K562 (cell line): Measurements from ENCODE around the gene BRAF. TPM values are rescaled to one million over a fixed set of nuclear protein-coding genes. Genes with fewer than 3 reads are reported as not detected.

Source experiments
- ATAC-seq: fragments of 200-7000 bp; cut with Tn5 transposase; 3 replicates; pipeline ENCODE4 v1.9.1; 2020; ENCODE audit warnings: moderate library complexity
- BruUV-seq: library from RNA; stranded (reverse); fragments of 400-500 nt; replicated peaks from 2 replicates; lab custom pipeline; 2021; lab: Mats Ljungman, UMichigan
- CTCF ChIA-PET: fragments of 300-600 bp; formaldehyde crosslinking; extraction: SDS; loops from one replicate; lab custom pipeline; 2021; ENCODE audit warnings: low intra/inter-chr PET ratio; lab: Yijun Ruan, JAX
- POLR2A ChIA-PET: fragments of 300-600, 350-650 bp; sonication (Branson Sonifier 250); formaldehyde crosslinking; extraction: SDS; loops from one replicate; lab custom pipeline; 2021; ENCODE audit warnings: antibody characterized with exemption, inconsistent platforms; lab: Yijun Ruan, JAX
- DNase-seq, 4 experiments: peaks; one replicate each; pipeline versions ENCODE4 v3.0.0 to v3.0.0-alpha.2; 2011 to 2018; ENCODE audit warnings: low spot score in 3 of 4, mixed read lengths in 3 of 4; ENCODE audit errors: extremely low read depth in 1 of 4
- FAIRE-seq: peaks from 2 replicates; lab custom pipeline; 2011; peaks lifted over from hg19 to GRCh38; lab: Jason Lieb, UNC
- H2AFZ ChIP-seq: 2 replicates; pipeline ENCODE4 v1.6.0; 2011; ENCODE audit warnings: low read depth, low read length, control low read depth, inconsistent platforms
- H3K27ac ChIP-seq: fragments of 200-600 bp; 3 replicates; pipeline ENCODE4 v1.8.0; 2011; ENCODE audit warnings: low read depth, mild to moderate bottlenecking, control low read depth, inconsistent platforms, low read length, moderate library complexity, mixed read lengths; ENCODE audit errors: extremely low read depth
- H3K27me3 ChIP-seq, 2 experiments: fragments of 300-600 bp in 1 of 2; 2 replicates in 1 of 2; 3 replicates in 1 of 2; pipeline versions ENCODE4 v1.6.0 to v1.8.0; 2011; ENCODE audit warnings: inconsistent platforms in 2 of 2, low read length in 2 of 2, mild to moderate bottlenecking in 1 of 2, mixed read lengths in 1 of 2, moderate library complexity in 1 of 2; ENCODE audit not compliant: control insufficient read depth in 2 of 2, insufficient read depth in 2 of 2
- H3K36me3 ChIP-seq: fragments of 300-600 bp; 3 replicates; pipeline ENCODE4 v1.8.0; 2011; ENCODE audit warnings: mild to moderate bottlenecking, low read length, inconsistent platforms; ENCODE audit not compliant: control insufficient read depth, insufficient read depth
- H3K4me1 ChIP-seq, 2 experiments: fragments of 200-600 bp in 1 of 2; replicated peaks in 1 of 2; 2 replicates in 1 of 2; 3 replicates in 1 of 2; pipeline versions ENCODE4 v1.5.1 to v1.8.0; 2011; ENCODE audit warnings: inconsistent platforms in 2 of 2, low read length in 2 of 2, mild to moderate bottlenecking in 1 of 2, mixed read lengths in 1 of 2, moderate library complexity in 1 of 2; ENCODE audit not compliant: control insufficient read depth in 2 of 2, insufficient read depth in 2 of 2
- H3K4me2 ChIP-seq: 2 replicates; pipeline ENCODE4 v1.6.1; 2011; ENCODE audit warnings: low read length, control low read depth, inconsistent platforms, mixed read lengths; ENCODE audit not compliant: insufficient read depth
- H3K4me3 ChIP-seq: fragments of 200-600 bp; sonication (generic), shearing (Covaris generic); 2 replicates; pipeline ENCODE4 v1.5.1; 2016; ENCODE audit warnings: control low read depth, inconsistent platforms
- H3K79me2 ChIP-seq: fragments of 200-600 bp; 3 replicates; pipeline ENCODE4 v1.8.0; 2011; ENCODE audit warnings: low read length, inconsistent platforms; ENCODE audit not compliant: control insufficient read depth, insufficient read depth
- H3K9ac ChIP-seq, 2 experiments: 2 replicates each; pipeline versions ENCODE4 v1.6.0 to v1.6.1; 2011; ENCODE audit warnings: low read depth in 2 of 2, low read length in 2 of 2, control low read depth in 1 of 2, inconsistent platforms in 1 of 2, mild to moderate bottlenecking in 1 of 2, mixed read lengths in 1 of 2; ENCODE audit not compliant: insufficient read depth in 1 of 2
- H3K9me1 ChIP-seq: one replicate; pipeline ENCODE4 v1.6.0; 2011; ENCODE audit warnings: inconsistent platforms, mild to moderate bottlenecking, low read length, moderate library complexity; ENCODE audit not compliant: control insufficient read depth, insufficient read depth
- H3K9me3 ChIP-seq: replicated peaks from 2 replicates; pipeline ENCODE4 v1.5.1; 2011; ENCODE audit warnings: low read depth, low read length, inconsistent platforms; ENCODE audit not compliant: control insufficient read depth, insufficient read depth
- H4K20me1 ChIP-seq: replicated peaks from 2 replicates; pipeline ENCODE4 v1.6.1; 2011; ENCODE audit warnings: low read length, inconsistent platforms, mixed read lengths; ENCODE audit not compliant: control insufficient read depth, insufficient read depth
- CEBPB ChIP-seq: fragments of 450-650 bp; IDR thresholded peaks from 2 replicates; pipeline ENCODE4 v1.6.1; 2016; ENCODE audit warnings: missing genetic modification characterization, missing compliant biosample characterization
- DACH1 ChIP-seq: fragments of 450-650 bp; IDR thresholded peaks from 2 replicates; pipeline ENCODE4 v1.6.1; 2018; ENCODE audit not compliant: partially characterized antibody
- KDM5B ChIP-seq: fragments of 200-600 bp; sonication (generic); IDR thresholded peaks from 2 replicates; pipeline ENCODE4 v1.6.1; 2012; ENCODE audit warnings: low read depth, mild to moderate bottlenecking, moderate library complexity, low read length, control low read depth, inconsistent platforms; ENCODE audit not compliant: insufficient replicate concordance
- MAZ ChIP-seq, 2 experiments: fragments of 450-650 bp in 1 of 2; sonication (generic) in 1 of 2; formaldehyde crosslinking; IDR thresholded peaks in 1 of 2; conservative IDR thresholded peaks in 1 of 2; 2 replicates each; pipeline versions ENCODE4 v1.4.0 to v1.5.0; 2020; ENCODE audit warnings: mild to moderate bottlenecking in 1 of 2, missing genetic modification reagents in 1 of 2
- MEF2D ChIP-seq: conservative IDR thresholded peaks from 2 replicates; pipeline ENCODE4 v1.6.1; 2016; ENCODE audit warnings: low read depth, missing genetic modification characterization, missing compliant biosample characterization
- PKNOX1 ChIP-seq: fragments of 450-650 bp; IDR thresholded peaks from 2 replicates; pipeline ENCODE4 v1.6.1; 2016
- ZNF239 ChIP-seq: fragments of 250-450 bp; sonication (Bioruptor Pico); IDR thresholded peaks from 2 replicates; pipeline ENCODE4 v1.4.0; 2020; ENCODE audit warnings: mild to moderate bottlenecking
- ZNF696 ChIP-seq: fragments of 250-450 bp; sonication (Bioruptor Pico); conservative IDR thresholded peaks from 2 replicates; pipeline ENCODE4 v1.4.0; 2020; ENCODE audit warnings: mild to moderate bottlenecking, moderate library complexity
- WGBS: fragments of 100-300 bp; shearing (Covaris generic); methylation state at CpG from one replicate; pipeline ENCODE4 v1.1.6; 2016; ENCODE audit warnings: low coverage, mixed read lengths; ENCODE audit not compliant: insufficient coverage; ENCODE audit errors: missing lambda C conversion rate; 5-methylcytosine and 5-hydroxymethylcytosine counted together
- in situ Hi-C: fragments of 300-500 bp; cut with MboI; formaldehyde crosslinking; loops from 4 replicates; pipeline ENCODE4 v1.15.0; 2018; ENCODE audit warnings: inconsistent platforms, mixed read lengths
- intact Hi-C: fragments of 100-400 bp; cut with micrococcal nuclease; formaldehyde crosslinking; loops from 2 replicates; pipeline ENCODE4 v1.14.2; 2022
- polyA plus RNA-seq, 8 experiments: library from polyadenylated mRNA; depleted of rRNA in 4 of 8; stranded (reverse) in 5 of 8; unstranded in 3 of 8; fragments of >200 nt; fragmentation: Nextera tagmentation in 2 of 8; fragmentation: Illumina TruSeq in 1 of 8; extraction: Ambion mirVana in 2 of 8; extraction: Trizol in 1 of 8; gene quantifications; 2 replicates each; pipeline versions ENCODE4 v1.2.1 to v1.2.3, GENCODE V29; 2011 to 2014; ENCODE audit warnings: inconsistent platforms in 1 of 8, missing spikeins in 1 of 8
- total RNA-seq, 7 experiments: library from RNA; depleted of rRNA in 6 of 7; stranded (reverse); fragments of >200 nt in 6 of 7; fragmentation: Illumina TruSeq in 2 of 7; extraction: Trizol in 2 of 7; gene quantifications; 2 replicates each; pipeline versions ENCODE4 v1.2.1 to v1.2.3, GENCODE V29; 2011 to 2021; ENCODE audit warnings: low replicate concordance in 1 of 7

BRAF gene
- total and polyA plus RNA-seq, 9 of the 15 experiments (the other 6 are each of a cell fraction or from before 2014, with no cell fraction given), result 3.6 to 38.3 (median 21.9) TPM

- no peaks in the 10 kb centered on the region for H3K4me1 ChIP-seq
- H3K27ac ChIP-seq, result no peak overlapping the region
- peak; percentile 17; the same call in 1 of the 3 replicates for ATAC-seq
- DNase-seq, result no peak
- no peak overlapping the region for H3K4me3 ChIP-seq
- H3K9ac ChIP-seq, result no peak overlapping the region
- H3K9me3 ChIP-seq, result no peaks in the 10 kb centered on the region
- intact Hi-C loops, result no loop called here
- in situ Hi-C loops, result no loop called here
- WGBS, result under 1% methylated on average over 8 of the region's 9 CpGs
- H3K79me2 ChIP-seq, result no peaks in the 10 kb centered on the region
- no peak overlapping the region for H2AFZ ChIP-seq
- no peaks in the 10 kb centered on the region for H3K9me1 ChIP-seq
- H4K20me1 ChIP-seq, result no peaks in the 10 kb centered on the region
- H3K4me2 ChIP-seq, result no peak overlapping the region
- FAIRE-seq, result no peak
- no peak for TF ChIP-seq ZNF239 (CRISPR knock-in tag)
- no peak for TF ChIP-seq KDM5B
- TF ChIP-seq DACH1, result no peak
- TF ChIP-seq ZNF696 (CRISPR knock-in tag), result no peak
- TF ChIP-seq PKNOX1, result 0 out of 2 replicates have a peak, but pooled peaks have one; percentile 9
- no peak for TF ChIP-seq MEF2D (tag)
- no peak for TF ChIP-seq MAZ (CRISPR knock-in tag; conservative IDR thresholded peaks at IDR 0.05 in 1 of 2, IDR thresholded peaks at IDR 0.05 in 1 of 2)
- TF ChIP-seq CEBPB (tag), result 0 out of 2 replicates have a peak, but pooled peaks have one; percentile 37
- H3K27me3 ChIP-seq, result peaks cover 6 to 14% of the 10 kb centered on the region in 2 experiments; a peak in 2 of 5 replicates
- no TSS peak for BruUV-seq
- POLR2A ChIA-PET, result interaction anchor here (0.7 to 1.3 kb wide), 2 partner anchors 16 to 497 kb away, joined by 3 read pairs; no protein-coding TSS in a partner anchor
- CTCF ChIA-PET, result no interaction called here
- H3K36me3 ChIP-seq, result no peaks in the 10 kb centered on the region
These were observed 48.4 kb upstream of the BRAF start for GRCh38 chr7:140972876-140973829.
